HL-60 (cell line): ENCODE measurements around the gene STX18.

Experiments
- CTCF ChIP-seq: IDR thresholded peaks from one replicate; pipeline ENCODE4 v1.5.1; 2011; ENCODE audit warnings: low read length, control low read depth, inconsistent platforms; ENCODE audit not compliant: insufficient read depth
- POLR2AphosphoS5 ChIP-seq: IDR thresholded peaks from 2 replicates; pipeline ENCODE4 v1.6.1; 2012; ENCODE audit warnings: low read depth

- TF ChIP-seq CTCF (no peak), POLR2AphosphoS5 (no peak)
These were observed 51.8 kb downstream of the STX18 start for GRCh38 chr4:4490041-4490440.
